CD14-positive monocyte (primary cell): ENCODE results near the gene PTGDS. TPM values are rescaled to one million over a fixed set of nuclear protein-coding genes. Genes with fewer than 3 reads are reported as not detected.
A peak's percentile ranks its signal among the peaks of the same experiment; 100 is the strongest.

Source experiments
- DNase-seq, 3 donors: peaks; one replicate each; pipeline ENCODE4 v3.0.0-alpha.2; 2011 to 2022
- H2AFZ ChIP-seq: 2 replicates; pipeline ENCODE4 v1.6.0; 2012; ENCODE audit warnings: mild to moderate bottlenecking, low read depth, low read length, inconsistent platforms; ENCODE audit not compliant: insufficient read depth, poor library complexity, severe bottlenecking
- H3K27ac ChIP-seq, 2 donors: 1 replicate in 1 of 2; 2 replicates in 1 of 2; pipeline ENCODE4 v1.5.1; 2012 to 2013; ENCODE audit warnings: low read length in 2 of 2, control low read depth in 1 of 2, inconsistent platforms in 1 of 2, low read depth in 1 of 2, mild to moderate bottlenecking in 1 of 2
- H3K27me3 ChIP-seq, 2 donors: one replicate each; pipeline versions ENCODE4 v1.6.0 to v1.6.1; 2011 to 2013; ENCODE audit warnings: low read length in 2 of 2; ENCODE audit not compliant: control insufficient read depth in 2 of 2, insufficient read depth in 2 of 2
- H3K36me3 ChIP-seq, 2 donors: replicated peaks in 1 of 2; 1 replicate in 1 of 2; 2 replicates in 1 of 2; pipeline versions ENCODE4 v1.5.1 to v1.6.1; 2012 to 2013; ENCODE audit warnings: low read length in 2 of 2, control low read depth in 1 of 2, inconsistent platforms in 1 of 2, mild to moderate bottlenecking in 1 of 2; ENCODE audit not compliant: insufficient read depth in 2 of 2, control insufficient read depth in 1 of 2
- H3K4me1 ChIP-seq, 2 donors: 1 replicate in 1 of 2; 2 replicates in 1 of 2; pipeline versions ENCODE4 v1.5.1 to v1.6.1; 2012 to 2013; ENCODE audit warnings: low read length in 2 of 2, control low read depth in 1 of 2, inconsistent platforms in 1 of 2, mild to moderate bottlenecking in 1 of 2, moderate library complexity in 1 of 2; ENCODE audit not compliant: insufficient read depth in 2 of 2, control insufficient read depth in 1 of 2
- H3K4me2 ChIP-seq: replicated peaks from 2 replicates; pipeline ENCODE3; 2012; ENCODE audit warnings: low read length, moderate library complexity, mild to moderate bottlenecking; ENCODE audit not compliant: poor library complexity, severe bottlenecking; ENCODE audit errors: extremely low read depth
- H3K4me3 ChIP-seq, 3 experiments: fragments of 200-600 bp in 1 of 3; sonication (generic) in 1 of 3; replicated peaks in 1 of 3; 1 replicate in 2 of 3; 2 replicates in 1 of 3; pipeline ENCODE4 v1.5.1; 2011 to 2013; ENCODE audit warnings: low read length in 3 of 3, mild to moderate bottlenecking in 3 of 3, control low read depth in 2 of 3, low read depth in 2 of 3, inconsistent platforms in 1 of 3, moderate library complexity in 1 of 3
- H3K79me2 ChIP-seq: 2 replicates; pipeline ENCODE4 v1.6.0; 2012; ENCODE audit warnings: mild to moderate bottlenecking, control low read depth, inconsistent platforms, low read length, moderate library complexity; ENCODE audit not compliant: insufficient read depth
- H3K9ac ChIP-seq: 2 replicates; pipeline ENCODE4 v1.6.0; 2017; ENCODE audit warnings: low read length, mild to moderate bottlenecking; ENCODE audit not compliant: insufficient read depth, poor library complexity, severe bottlenecking
- H3K9me3 ChIP-seq, 2 donors: replicated peaks in 1 of 2; 1 replicate in 1 of 2; 2 replicates in 1 of 2; pipeline versions ENCODE4 v1.5.1 to v1.6.1; 2012 to 2013; ENCODE audit warnings: low read length in 2 of 2, control low read depth in 1 of 2; ENCODE audit not compliant: control insufficient read depth in 1 of 2, insufficient read depth in 1 of 2
- H4K20me1 ChIP-seq: 2 replicates; pipeline ENCODE4 v1.6.0; 2012; ENCODE audit warnings: mild to moderate bottlenecking, low read length, control low read depth, moderate library complexity; ENCODE audit not compliant: insufficient read depth
- H3K27ac Mint-ChIP-seq, 7 donors: one replicate each; pipeline ENCODE4 v1.8.0; 2020; ENCODE audit warnings: mild to moderate bottlenecking in 7 of 7, mixed read lengths in 7 of 7, moderate library complexity in 6 of 7, inconsistent platforms in 2 of 7
- H3K27me3 Mint-ChIP-seq, 3 donors: one replicate each; pipeline ENCODE4 v1.8.0; 2021 to 2022; ENCODE audit warnings: low read depth in 3 of 3, mild to moderate bottlenecking in 3 of 3, mixed read lengths in 3 of 3, moderate library complexity in 3 of 3, inconsistent platforms in 1 of 3
- H3K36me3 Mint-ChIP-seq, 2 donors: one replicate each; pipeline ENCODE4 v1.8.0; 2020; ENCODE audit warnings: mixed read lengths in 2 of 2, inconsistent platforms in 1 of 2, mild to moderate bottlenecking in 1 of 2
- H3K4me1 Mint-ChIP-seq: one replicate; pipeline ENCODE4 v1.8.0; 2020; ENCODE audit warnings: mild to moderate bottlenecking, mixed read lengths
- H3K4me3 Mint-ChIP-seq, 2 donors: one replicate each; pipeline ENCODE4 v1.8.0; 2020; ENCODE audit warnings: mild to moderate bottlenecking in 2 of 2, mixed read lengths in 2 of 2, moderate library complexity in 1 of 2
- H3K9me3 Mint-ChIP-seq, 7 donors: one replicate each; pipeline ENCODE4 v1.8.0; 2020 to 2022; ENCODE audit warnings: mixed read lengths in 7 of 7, mild to moderate bottlenecking in 6 of 7, moderate library complexity in 6 of 7, inconsistent platforms in 2 of 7
- WGBS: methylation state at CpG from one replicate; pipeline ENCODE4 v1.1.5; 2013; ENCODE audit warnings: missing lambda C conversion rate; ENCODE audit not compliant: insufficient coverage; 5-methylcytosine and 5-hydroxymethylcytosine counted together
- intact Hi-C, 2 donors: fragments of 100-400 bp; cut with micrococcal nuclease; formaldehyde crosslinking; loops; one replicate each; pipeline versions ENCODE4 v1.15.0 to v1.15.1; 2023
- polyA plus RNA-seq, 3 donors: library from polyadenylated mRNA; depleted of rRNA in 1 of 3; unstranded in 2 of 3; stranded (reverse) in 1 of 3; fragments of 300-500 nt in 2 of 3; fragments of >200 nt in 1 of 3; fragmentation: Illumina TruSeq in 2 of 3; gene quantifications; 1 replicate in 2 of 3; 2 replicates in 1 of 3; pipeline ENCODE4 v1.2.3, GENCODE V29; 2012 to 2021
- TF ChIP-seq, protein P1 (sequence below): fragments of 200-600 bp; IDR thresholded peaks from one replicate; pipeline ENCODE4 v1.8.0; 2022; ENCODE audit warnings: antibody characterized with exemption, mild to moderate bottlenecking

Gene PTGDS
- polyA plus RNA-seq, 3 donors = 0.34 to 1.5 TPM; not detected in 1

DNA sequence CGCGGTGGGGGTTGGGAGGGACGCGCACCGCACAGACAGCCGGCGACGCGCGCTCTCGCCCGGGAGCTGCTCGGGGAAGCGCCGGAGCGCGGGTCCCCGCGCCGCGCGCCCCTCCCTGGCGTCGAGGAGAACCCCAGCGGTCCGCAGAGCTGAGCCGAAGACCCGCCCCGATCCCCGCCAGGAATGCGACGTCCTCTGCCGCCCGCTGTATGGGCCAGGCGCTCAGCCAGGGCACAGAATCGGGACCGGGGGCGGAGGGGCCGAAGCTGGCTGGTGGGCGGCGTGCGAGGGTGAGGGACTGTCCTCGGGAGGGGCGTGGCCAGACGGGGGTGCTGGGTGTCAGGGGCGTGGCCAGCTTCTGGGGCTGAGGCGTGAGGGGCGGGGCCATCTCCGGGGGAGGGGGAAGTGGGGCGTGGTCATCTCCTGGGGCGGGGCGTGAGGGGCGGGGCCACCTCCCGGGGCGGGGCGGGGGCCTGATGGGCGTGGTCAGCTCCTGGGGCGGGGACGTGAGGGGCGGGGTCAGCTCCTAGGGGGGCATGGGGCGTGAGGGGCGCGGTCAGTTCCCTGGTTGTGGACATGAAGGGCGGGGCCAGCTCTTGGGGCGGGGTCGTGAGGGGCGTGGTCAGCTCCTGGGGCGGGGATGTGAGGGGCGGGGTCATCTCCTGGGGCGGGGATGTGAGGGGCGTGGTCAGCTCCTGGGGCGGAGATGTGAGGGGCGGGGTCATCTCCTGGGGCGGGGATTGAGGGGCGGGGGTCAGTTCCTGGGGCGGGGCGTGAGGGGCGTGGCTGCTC is 965 bp downstream of the PTGDS start:
- DNase-seq = peak; percentile 15 to 58 (median 36)
- peaks cover 20 to 59% (median 28%) of the 10 kb centered on the region in 3 donors for H3K27me3 Mint-ChIP-seq
- 2% methylated on average over 50 of the region's 78 CpGs for WGBS
- peaks cover 0 to 2% (median 0%) of the 10 kb centered on the region in 7 donors for H3K9me3 Mint-ChIP-seq
- peaks cover 0 to 22% of the 10 kb centered on the region in 2 donors for H3K27me3 ChIP-seq
- peaks cover 22 to 35% of the 10 kb centered on the region in 2 donors for H3K4me1 ChIP-seq
- no peaks in the 10 kb centered on the region for H3K9me3 ChIP-seq
- peak overlapping the region; percentile 61 for H2AFZ ChIP-seq
- no peak overlapping the region for H3K9ac ChIP-seq
- TF ChIP-seq, protein P1, sequence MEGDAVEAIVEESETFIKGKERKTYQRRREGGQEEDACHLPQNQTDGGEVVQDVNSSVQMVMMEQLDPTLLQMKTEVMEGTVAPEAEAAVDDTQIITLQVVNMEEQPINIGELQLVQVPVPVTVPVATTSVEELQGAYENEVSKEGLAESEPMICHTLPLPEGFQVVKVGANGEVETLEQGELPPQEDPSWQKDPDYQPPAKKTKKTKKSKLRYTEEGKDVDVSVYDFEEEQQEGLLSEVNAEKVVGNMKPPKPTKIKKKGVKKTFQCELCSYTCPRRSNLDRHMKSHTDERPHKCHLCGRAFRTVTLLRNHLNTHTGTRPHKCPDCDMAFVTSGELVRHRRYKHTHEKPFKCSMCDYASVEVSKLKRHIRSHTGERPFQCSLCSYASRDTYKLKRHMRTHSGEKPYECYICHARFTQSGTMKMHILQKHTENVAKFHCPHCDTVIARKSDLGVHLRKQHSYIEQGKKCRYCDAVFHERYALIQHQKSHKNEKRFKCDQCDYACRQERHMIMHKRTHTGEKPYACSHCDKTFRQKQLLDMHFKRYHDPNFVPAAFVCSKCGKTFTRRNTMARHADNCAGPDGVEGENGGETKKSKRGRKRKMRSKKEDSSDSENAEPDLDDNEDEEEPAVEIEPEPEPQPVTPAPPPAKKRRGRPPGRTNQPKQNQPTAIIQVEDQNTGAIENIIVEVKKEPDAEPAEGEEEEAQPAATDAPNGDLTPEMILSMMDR = no peak
- no peaks in the 10 kb centered on the region for H3K36me3 ChIP-seq
- H3K27ac ChIP-seq = no peak overlapping the region
- intact Hi-C loops = no loop called here
- no peaks in the 10 kb centered on the region for H3K36me3 Mint-ChIP-seq
- peak overlapping the region in 1 of 2 donors; percentile 70 for H3K4me3 Mint-ChIP-seq
- H3K4me2 ChIP-seq = peak overlapping the region; percentile 78
- peak overlapping the region in 1 of 3 experiments; percentile 67 for H3K4me3 ChIP-seq
- peaks cover 19% of the 10 kb centered on the region for H3K4me1 Mint-ChIP-seq
- no peaks in the 10 kb centered on the region for H3K79me2 ChIP-seq
- no peak overlapping the region for H3K27ac Mint-ChIP-seq
- H4K20me1 ChIP-seq = no peaks in the 10 kb centered on the region

DNA sequence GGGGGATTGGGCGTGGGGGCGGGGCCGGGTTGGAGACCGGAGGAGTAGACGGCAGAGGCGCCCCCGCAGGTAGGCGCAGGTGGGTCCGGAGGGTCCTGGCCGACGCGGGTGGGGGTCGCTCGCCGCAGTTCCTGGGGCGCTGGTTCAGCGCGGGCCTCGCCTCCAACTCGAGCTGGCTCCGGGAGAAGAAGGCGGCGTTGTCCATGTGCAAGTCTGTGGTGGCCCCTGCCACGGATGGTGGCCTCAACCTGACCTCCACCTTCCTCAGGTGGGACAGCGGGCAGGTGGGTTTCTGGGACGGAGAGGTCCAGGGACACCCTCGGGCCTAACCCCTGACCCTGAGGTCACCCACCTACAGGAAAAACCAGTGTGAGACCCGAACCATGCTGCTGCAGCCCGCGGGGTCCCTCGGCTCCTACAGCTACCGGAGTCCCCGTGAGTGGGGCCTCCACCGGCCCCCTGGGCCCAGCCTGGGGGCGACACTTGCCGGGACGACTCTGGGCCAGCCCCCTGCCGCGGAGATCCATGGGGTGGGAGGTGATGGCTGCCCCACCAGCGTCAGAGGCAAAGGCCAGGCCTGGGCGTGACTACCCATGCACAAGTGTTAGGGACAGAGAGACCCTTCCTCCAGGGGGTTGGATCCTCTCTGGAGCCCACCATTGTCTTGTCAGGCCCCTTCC is 1.7 kb downstream of the PTGDS start:
- peaks cover 22 to 34% of the 10 kb centered on the region in 2 donors for H3K4me1 ChIP-seq
- H3K9ac ChIP-seq = no peak overlapping the region
- peaks cover 0 to 4% (median 0%) of the 10 kb centered on the region in 7 donors for H3K9me3 Mint-ChIP-seq

More for the DNA sequence above, 1.7 kb downstream of the PTGDS start:
- Mint-ChIP-seq H3K27me3 (peaks cover 26 to 63% (median 35%) of the 10 kb centered on the region in 3 donors), H3K36me3 (peaks cover 0 to 2% of the 10 kb centered on the region in 2 donors), H3K27ac (no peak overlapping the region), H3K4me3 (no peak overlapping the region), H3K4me1 (peaks cover 19% of the 10 kb centered on the region)
- TF ChIP-seq, protein P1 = no peak
- WGBS = 49% methylated on average over 38 of the region's 41 CpGs
- no peaks in the 10 kb centered on the region for H3K9me3 ChIP-seq
- no peak overlapping the region for H3K4me2 ChIP-seq
- no peak overlapping the region for H2AFZ ChIP-seq
- intact Hi-C loops = no loop called here
- no peaks in the 10 kb centered on the region for H4K20me1 ChIP-seq
- DNase-seq = no peak
- no peak overlapping the region for H3K27ac ChIP-seq
- H3K27me3 ChIP-seq = peaks cover 0 to 29% of the 10 kb centered on the region in 2 donors
- H3K36me3 ChIP-seq = no peaks in the 10 kb centered on the region
- H3K4me3 ChIP-seq = no peak overlapping the region
- no peaks in the 10 kb centered on the region for H3K79me2 ChIP-seq
